Neuronal stem cell (in vitro differentiated cells): ENCODE data around the gene CLEC16A.
A peak's percentile ranks its signal among the peaks of the same experiment; 100 is the strongest.

ENCODE experiments used
- DNase-seq: peaks from one replicate; pipeline ENCODE4 v3.0.0-alpha.2; 2013; ENCODE audit warnings: low spot score
- H2AFZ ChIP-seq: one replicate; pipeline ENCODE4 v1.6.1; 2013; ENCODE audit warnings: mild to moderate bottlenecking, low read length, inconsistent platforms
- H2AK5ac ChIP-seq: 2 replicates; pipeline ENCODE4 v1.6.1; 2013; ENCODE audit warnings: low read depth, mild to moderate bottlenecking, inconsistent platforms, low read length, moderate library complexity, mixed read lengths
- H2BK120ac ChIP-seq: 2 replicates; pipeline ENCODE4 v1.6.1; 2013; ENCODE audit warnings: low read depth, mild to moderate bottlenecking, inconsistent platforms, low read length, moderate library complexity, mixed read lengths
- H2BK12ac ChIP-seq: one replicate; pipeline ENCODE4 v1.6.1; 2013; ENCODE audit warnings: low read length, inconsistent platforms
- H2BK15ac ChIP-seq: 2 replicates; pipeline ENCODE4 v1.6.1; 2013; ENCODE audit warnings: mild to moderate bottlenecking, low read length, inconsistent platforms, mixed read lengths
- H2BK5ac ChIP-seq: one replicate; pipeline ENCODE4 v1.6.1; 2013; ENCODE audit warnings: inconsistent platforms, mild to moderate bottlenecking, low read length, moderate library complexity
- H3K14ac ChIP-seq: one replicate; pipeline ENCODE4 v1.6.1; 2013; ENCODE audit warnings: low read length, inconsistent platforms
- H3K18ac ChIP-seq: 2 replicates; pipeline ENCODE4 v1.6.1; 2013; ENCODE audit warnings: low read length, inconsistent platforms
- H3K23ac ChIP-seq: 2 replicates; pipeline ENCODE4 v1.6.1; 2013; ENCODE audit warnings: low read depth, mild to moderate bottlenecking, mixed read lengths, low read length, inconsistent platforms; ENCODE audit not compliant: poor library complexity
- H3K27ac ChIP-seq: replicated peaks from 3 replicates; pipeline ENCODE4 v1.5.1; 2013; ENCODE audit warnings: low read length, inconsistent platforms
- H3K27me3 ChIP-seq, 3 experiments: 2 replicates each; pipeline ENCODE4 v1.6.1; 2013; ENCODE audit warnings: low read length in 3 of 3, mild to moderate bottlenecking in 2 of 3, inconsistent platforms in 1 of 3, low read depth in 1 of 3, mixed read lengths in 1 of 3, moderate library complexity in 1 of 3; ENCODE audit not compliant: control insufficient read depth in 3 of 3, insufficient read depth in 3 of 3
- H3K36me3 ChIP-seq, 2 donors: replicated peaks in 1 of 2; 2 replicates each; pipeline ENCODE4 v1.6.1; 2013; ENCODE audit warnings: low read length in 2 of 2; ENCODE audit not compliant: control insufficient read depth in 2 of 2, insufficient read depth in 2 of 2
- H3K4ac ChIP-seq: 2 replicates; pipeline ENCODE4 v1.6.1; 2013; ENCODE audit warnings: inconsistent platforms, mild to moderate bottlenecking, low read length, moderate library complexity
- H3K4me1 ChIP-seq, 2 donors: 1 replicate in 1 of 2; 2 replicates in 1 of 2; pipeline ENCODE4 v1.6.1; 2013; ENCODE audit warnings: low read length in 2 of 2, low read depth in 1 of 2; ENCODE audit not compliant: control insufficient read depth in 2 of 2, insufficient read depth in 1 of 2
- H3K4me2 ChIP-seq: one replicate; pipeline ENCODE4 v1.6.1; 2013; ENCODE audit warnings: mild to moderate bottlenecking, low read length, inconsistent platforms; ENCODE audit not compliant: insufficient read depth, poor library complexity, severe bottlenecking
- H3K4me3 ChIP-seq, 2 donors: 2 replicates each; pipeline ENCODE4 v1.5.1; 2013; ENCODE audit warnings: low read length in 2 of 2, mild to moderate bottlenecking in 2 of 2, inconsistent platforms in 1 of 2, moderate library complexity in 1 of 2
- H3K79me1 ChIP-seq: one replicate; pipeline ENCODE4 v1.6.1; 2013; ENCODE audit warnings: low read depth, mild to moderate bottlenecking, inconsistent platforms, low read length, moderate library complexity
- H3K9ac ChIP-seq: one replicate; pipeline ENCODE4 v1.6.1; 2013; ENCODE audit warnings: mild to moderate bottlenecking, low read depth, low read length, inconsistent platforms; ENCODE audit not compliant: poor library complexity
- H3K9me3 ChIP-seq, 2 donors: replicated peaks in 1 of 2; 2 replicates each; pipeline versions ENCODE3 to v1.6.1; 2013; ENCODE audit warnings: low read length in 2 of 2, mild to moderate bottlenecking in 2 of 2, inconsistent platforms in 1 of 2, low read depth in 1 of 2, mixed read lengths in 1 of 2, moderate library complexity in 1 of 2; ENCODE audit not compliant: control insufficient read depth in 2 of 2, insufficient read depth in 1 of 2
- H4K8ac ChIP-seq: one replicate; pipeline ENCODE4 v1.6.1; 2013; ENCODE audit warnings: low read depth, mild to moderate bottlenecking, inconsistent platforms, low read length, moderate library complexity
- H4K91ac ChIP-seq: one replicate; pipeline ENCODE4 v1.6.1; 2013; ENCODE audit warnings: low read length, low read depth, mild to moderate bottlenecking, inconsistent platforms; ENCODE audit not compliant: poor library complexity
- WGBS, 2 donors: extraction: QIAGEN DNeasy Blood & Tissue Kit; methylation state at CpG; one replicate each; pipeline ENCODE4 v1.1.7; 2013; ENCODE audit warnings: missing lambda C conversion rate in 2 of 2, mixed read lengths in 1 of 2; ENCODE audit not compliant: insufficient read length in 2 of 2, insufficient replicate concordance in 1 of 2; ENCODE audit errors: extremely low coverage in 2 of 2; 5-methylcytosine and 5-hydroxymethylcytosine counted together

CLEC16A gene

GRCh38 chr16:11006656-11007055, 62.3 kb downstream of the CLEC16A start:
- Histone ChIP-seq H3K14ac (no peak overlapping the region), H2BK5ac (no peak overlapping the region), H3K27me3 (no peaks in the 10 kb centered on the region), H3K4me1 (peaks cover 9 to 20% of the 10 kb centered on the region in 2 donors), H3K9ac (no peak overlapping the region), H4K8ac (no peak overlapping the region), H3K27ac (no peak overlapping the region), H2AK5ac (no peak overlapping the region), H4K91ac (no peak overlapping the region), H3K4me2 (no peak overlapping the region), H2BK15ac (no peak overlapping the region), H2AFZ (no peak overlapping the region), H3K9me3 (peaks cover 2 to 3% of the 10 kb centered on the region in 2 donors), H3K18ac (no peak overlapping the region), H2BK12ac (no peak overlapping the region), H3K36me3 (peaks cover 2 to 21% of the 10 kb centered on the region in 2 donors), H3K4ac (no peak overlapping the region), H3K4me3 (no peak overlapping the region), H2BK120ac (no peak overlapping the region), H3K79me1 (no peaks in the 10 kb centered on the region), H3K23ac (no peak overlapping the region)
- WGBS, 2 donors = no CpG with 5 or more reads among the region's 2 CpGs
- DNase-seq = no peak

- H2AK5ac ChIP-seq = no peak overlapping the region
- DNase-seq = no peak
Observed at GRCh38 chr16:11007714-11008280, 63.4 kb downstream of the CLEC16A start.

GRCh38 chr16:11009027-11009755, 64.8 kb downstream of the CLEC16A start:
- no CpG with 5 or more reads among the region's 8 CpGs for WGBS, 2 donors
- Histone ChIP-seq H3K27ac (no peak overlapping the region), H2AK5ac (no peak overlapping the region), H3K4ac (no peak overlapping the region), H4K91ac (no peak overlapping the region), H4K8ac (no peak overlapping the region), H2AFZ (no peak overlapping the region), H3K4me2 (no peak overlapping the region), H3K14ac (no peak overlapping the region), H2BK5ac (no peak overlapping the region), H2BK15ac (no peak overlapping the region), H3K9ac (no peak overlapping the region), H2BK12ac (no peak overlapping the region), H3K18ac (no peak overlapping the region), H3K79me1 (no peaks in the 10 kb centered on the region), H3K23ac (no peak overlapping the region), H3K36me3 (peaks cover 2 to 6% of the 10 kb centered on the region in 2 donors), H3K4me3 (no peak overlapping the region), H2BK120ac (no peak overlapping the region), H3K9me3 (peaks cover 2 to 3% of the 10 kb centered on the region in 2 donors), H3K27me3 (peaks cover 0 to 2% (median 0%) of the 10 kb centered on the region in 3 experiments), H3K4me1 (peaks cover 9 to 20% of the 10 kb centered on the region in 2 donors)
- no peak for DNase-seq

More at GRCh38 chr16:11007714-11008280, 63.4 kb downstream of the CLEC16A start:
- Histone ChIP-seq H3K4me1 (peaks cover 9 to 20% of the 10 kb centered on the region in 2 donors), H3K23ac (no peak overlapping the region), H3K4ac (no peak overlapping the region), H3K27ac (no peak overlapping the region), H3K4me3 (peak overlapping the region in 1 of 2 donors; percentile 26), H4K91ac (no peak overlapping the region), H3K36me3 (peaks cover 2 to 16% of the 10 kb centered on the region in 2 donors), H2BK120ac (no peak overlapping the region), H3K9ac (no peak overlapping the region), H3K27me3 (peaks cover 0 to under 1% (median 0%) of the 10 kb centered on the region in 3 experiments), H2BK12ac (no peak overlapping the region), H4K8ac (no peak overlapping the region), H2AFZ (peak overlapping the region; percentile 36), H3K18ac (no peak overlapping the region), H3K14ac (no peak overlapping the region), H2BK15ac (no peak overlapping the region), H3K9me3 (peaks cover 2 to 3% of the 10 kb centered on the region in 2 donors), H3K4me2 (no peak overlapping the region), H2BK5ac (no peak overlapping the region), H3K79me1 (no peaks in the 10 kb centered on the region)
- WGBS, 2 donors = no CpG with 5 or more reads among the region's 7 CpGs

GRCh38 chr16:11010575-11011221, 66.3 kb downstream of the CLEC16A start:
- Histone ChIP-seq H4K8ac (no peak overlapping the region), H2BK120ac (no peak overlapping the region), H3K9me3 (peaks cover 2 to 3% of the 10 kb centered on the region in 2 donors), H3K27ac (no peak overlapping the region), H3K9ac (no peak overlapping the region), H2AK5ac (no peak overlapping the region), H3K4me1 (peaks cover 9 to 20% of the 10 kb centered on the region in 2 donors), H3K14ac (no peak overlapping the region), H2BK5ac (no peak overlapping the region), H3K4me2 (no peak overlapping the region), H3K79me1 (no peaks in the 10 kb centered on the region), H3K18ac (no peak overlapping the region), H4K91ac (no peak overlapping the region), H2BK12ac (no peak overlapping the region), H3K4ac (no peak overlapping the region), H2BK15ac (no peak overlapping the region), H3K23ac (no peak overlapping the region), H3K4me3 (no peak overlapping the region), H3K36me3 (peaks cover 2 to 6% of the 10 kb centered on the region in 2 donors), H3K27me3 (peaks cover 0 to 2% (median 0%) of the 10 kb centered on the region in 3 experiments), H2AFZ (no peak overlapping the region)
- 100% methylated on average over 1 of the region's 12 CpGs; no CpG with 5 or more reads in 1 of the 2 donors for WGBS, 2 donors
- DNase-seq = no peak
